BLaER1 (cell line): ENCODE data around the gene ZBTB17.

Source experiments
- H3K27ac ChIP-seq: shearing (Covaris generic); formaldehyde crosslinking; 2 replicates; pipeline ENCODE4 v1.8.1; 2022
- H3K27me3 ChIP-seq: shearing (Covaris generic); formaldehyde crosslinking; 2 replicates; pipeline ENCODE4 v1.8.1; 2022
- H3K36me3 ChIP-seq: shearing (Covaris generic); formaldehyde crosslinking; 2 replicates; pipeline ENCODE4 v1.8.1; 2022
- H3K4me1 ChIP-seq: shearing (Covaris generic); formaldehyde crosslinking; 2 replicates; pipeline ENCODE4 v1.8.1; 2022
- H3K4me2 ChIP-seq: shearing (Covaris generic); formaldehyde crosslinking; 2 replicates; pipeline ENCODE4 v1.8.1; 2022
- H3K4me3 ChIP-seq: shearing (Covaris generic); formaldehyde crosslinking; 2 replicates; pipeline ENCODE4 v1.8.1; 2022
- H3K9ac ChIP-seq: shearing (Covaris generic); formaldehyde crosslinking; 2 replicates; pipeline ENCODE4 v1.8.1; 2022
- H3K9me3 ChIP-seq: shearing (Covaris generic); formaldehyde crosslinking; 2 replicates; pipeline ENCODE4 v1.8.1; 2022
- H4K20me1 ChIP-seq: shearing (Covaris generic); formaldehyde crosslinking; 2 replicates; pipeline ENCODE4 v1.8.1; 2022
- Cebpa-rat ChIP-seq: shearing (Covaris generic); IDR thresholded peaks from 2 replicates; pipeline ENCODE4 v1.8.1; 2022

The ZBTB17 gene

GRCh38 chr1:15955552-15955951 lies 20.3 kb downstream of the ZBTB17 start:
- H3K36me3 ChIP-seq, result peaks cover 50% of the 10 kb centered on the region
- no peak for TF ChIP-seq Cebpa-rat
- H3K9ac ChIP-seq, result no peak overlapping the region
- peaks cover 97% of the 10 kb centered on the region for H4K20me1 ChIP-seq
- H3K4me1 ChIP-seq, result peaks cover 94% of the 10 kb centered on the region
- H3K27ac ChIP-seq, result no peak overlapping the region
- H3K9me3 ChIP-seq, result no peaks in the 10 kb centered on the region
- no peak overlapping the region; the same call in 1 of the 2 replicates for H3K4me2 ChIP-seq
- no peaks in the 10 kb centered on the region for H3K27me3 ChIP-seq
- H3K4me3 ChIP-seq, result no peak overlapping the region

- Histone ChIP-seq H3K9ac (no peak overlapping the region), H3K4me2 (peak overlapping the region; percentile 95), H3K36me3 (peaks cover 62% of the 10 kb centered on the region), H3K4me3 (no peak overlapping the region), H3K27me3 (no peaks in the 10 kb centered on the region), H3K9me3 (no peaks in the 10 kb centered on the region), H4K20me1 (peaks cover 98% of the 10 kb centered on the region), H3K4me1 (peaks cover 94% of the 10 kb centered on the region), H3K27ac (peak overlapping the region; percentile 31; the same call in 1 of the 2 replicates)
- TF ChIP-seq Cebpa-rat, result no peak
Measured at GRCh38 chr1:15954316-15954715, 21.6 kb downstream of the ZBTB17 start.

GRCh38 chr1:15953791-15954241 lies 22.1 kb downstream of the ZBTB17 start:
- H3K4me2 ChIP-seq, result peak overlapping the region; percentile 95
- H3K4me3 ChIP-seq, result no peak overlapping the region
- peaks cover 94% of the 10 kb centered on the region for H3K4me1 ChIP-seq
- no peaks in the 10 kb centered on the region for H3K27me3 ChIP-seq
- peak overlapping the region; percentile 83 for H3K27ac ChIP-seq
- H3K36me3 ChIP-seq, result peaks cover 63% of the 10 kb centered on the region
- peak overlapping the region; percentile 36; the same call in 1 of the 2 replicates for H3K9ac ChIP-seq
- H3K9me3 ChIP-seq, result no peaks in the 10 kb centered on the region
- peaks cover 100% of the 10 kb centered on the region for H4K20me1 ChIP-seq
- TF ChIP-seq Cebpa-rat, result no peak

- Histone ChIP-seq H3K4me3 (no peak overlapping the region), H4K20me1 (peaks cover 100% of the 10 kb centered on the region), H3K4me2 (peak overlapping the region; percentile 95), H3K4me1 (peaks cover 91% of the 10 kb centered on the region), H3K27me3 (no peaks in the 10 kb centered on the region), H3K27ac (peak overlapping the region; percentile 83), H3K36me3 (peaks cover 61% of the 10 kb centered on the region), H3K9me3 (no peaks in the 10 kb centered on the region), H3K9ac (peak overlapping the region; percentile 36; the same call in 1 of the 2 replicates)
- no peak for TF ChIP-seq Cebpa-rat
Measured at GRCh38 chr1:15953294-15953771, 22.6 kb downstream of the ZBTB17 start.

GRCh38 chr1:15952317-15953258 lies 23.3 kb downstream of the ZBTB17 start:
- H4K20me1 ChIP-seq, result peaks cover 100% of the 10 kb centered on the region
- H3K36me3 ChIP-seq, result peaks cover 65% of the 10 kb centered on the region
- TF ChIP-seq Cebpa-rat, result no peak
- H3K4me2 ChIP-seq, result peak overlapping the region; percentile 95
- H3K9me3 ChIP-seq, result no peaks in the 10 kb centered on the region
- H3K9ac ChIP-seq, result peak overlapping the region; percentile 74
- H3K4me3 ChIP-seq, result no peak overlapping the region; the same call in 1 of the 2 replicates
- H3K4me1 ChIP-seq, result peaks cover 89% of the 10 kb centered on the region
- no peaks in the 10 kb centered on the region for H3K27me3 ChIP-seq
- peak overlapping the region; percentile 83 for H3K27ac ChIP-seq

GRCh38 chr1:15951341-15952153 lies 24.4 kb downstream of the ZBTB17 start:
- Histone ChIP-seq H4K20me1 (peaks cover 100% of the 10 kb centered on the region), H3K27ac (peak overlapping the region; percentile 83), H3K4me3 (peak overlapping the region; percentile 46), H3K4me2 (peak overlapping the region; percentile 95), H3K9me3 (no peaks in the 10 kb centered on the region), H3K9ac (peak overlapping the region; percentile 74), H3K4me1 (peaks cover 83% of the 10 kb centered on the region), H3K27me3 (no peaks in the 10 kb centered on the region), H3K36me3 (peaks cover 69% of the 10 kb centered on the region)
- no peak for TF ChIP-seq Cebpa-rat

- no peaks in the 10 kb centered on the region for H3K9me3 ChIP-seq
- H3K4me2 ChIP-seq, result peak overlapping the region; percentile 95
- no peak for TF ChIP-seq Cebpa-rat
- H3K9ac ChIP-seq, result peak overlapping the region; percentile 11; the same call in 1 of the 2 replicates
- peaks cover 74% of the 10 kb centered on the region for H3K36me3 ChIP-seq
- H3K27ac ChIP-seq, result peak overlapping the region; percentile 83
- peaks cover 77% of the 10 kb centered on the region for H3K4me1 ChIP-seq
- H3K27me3 ChIP-seq, result no peaks in the 10 kb centered on the region
- peaks cover 100% of the 10 kb centered on the region for H4K20me1 ChIP-seq
- H3K4me3 ChIP-seq, result no peak overlapping the region
Measured at GRCh38 chr1:15950763-15951295, 25.1 kb downstream of the ZBTB17 start.

- Histone ChIP-seq H3K4me3 (no peak overlapping the region), H3K9ac (peak overlapping the region; percentile 11; the same call in 1 of the 2 replicates), H3K27me3 (no peaks in the 10 kb centered on the region), H3K27ac (peak overlapping the region; percentile 83), H3K9me3 (no peaks in the 10 kb centered on the region), H3K4me2 (peak overlapping the region; percentile 95), H4K20me1 (peaks cover 100% of the 10 kb centered on the region), H3K4me1 (peaks cover 74% of the 10 kb centered on the region), H3K36me3 (peaks cover 75% of the 10 kb centered on the region)
- TF ChIP-seq Cebpa-rat, result no peak
Measured at GRCh38 chr1:15950302-15950701, 25.6 kb downstream of the ZBTB17 start.
